Stimulated activated CD4-positive, alpha-beta T cell treated with anti-CD3 and anti-CD28 coated beads, Interleukin-1b, Interleukin-23, amount 100 ng/mL, for 24 hours (primary cell): ENCODE data around the gene CCNI2.
A peak's percentile ranks its signal among the peaks of the same experiment; 100 is the strongest.

Source experiments
- DNase-seq, 4 experiments: peaks; one replicate each; pipeline ENCODE4 v3.0.0-alpha.2; 2020; ENCODE audit warnings: low read depth in 4 of 4, low spot score in 1 of 4

Gene CCNI2

GRCh38 chr5:132749506-132749905 is 2.3 kb downstream of the CCNI2 start:
- DNase-seq: no peak

DNA sequence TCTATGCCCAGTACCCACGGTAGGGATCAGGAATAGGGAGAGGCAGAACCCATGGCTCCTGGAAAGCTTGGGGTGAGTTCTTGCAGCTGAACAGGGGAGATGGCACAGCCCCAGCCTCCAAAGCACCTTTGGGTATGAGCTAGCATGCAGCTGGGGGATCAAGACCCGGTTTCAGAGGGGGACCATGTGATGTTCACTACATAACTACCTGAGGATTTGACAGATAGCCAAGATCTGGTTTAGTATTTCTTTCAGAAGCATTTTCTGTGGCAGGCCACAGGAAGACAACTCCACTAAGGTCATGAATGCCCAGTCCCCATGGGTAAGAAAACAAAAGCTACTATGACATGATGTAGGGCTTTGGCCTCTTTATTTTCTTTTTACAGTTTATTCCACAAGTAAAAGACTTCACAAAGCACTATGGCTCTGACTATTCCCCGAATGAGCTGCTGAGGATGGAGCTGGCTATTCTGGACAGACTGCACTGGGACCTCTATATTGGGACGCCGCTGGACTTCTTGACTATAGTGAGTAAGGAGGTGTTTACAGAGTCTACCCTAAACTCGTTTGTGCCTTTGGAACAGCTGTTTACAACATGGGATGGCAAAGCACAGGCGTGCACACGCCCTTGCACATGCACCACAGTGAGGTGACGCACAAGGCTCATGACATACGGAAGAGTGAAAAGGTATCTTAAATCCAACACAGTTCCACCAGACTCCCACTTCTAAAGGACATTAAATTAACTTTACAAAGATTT is 3.4 kb downstream of the CCNI2 start:
- no peak for DNase-seq

- peak in 1 of 4 experiments; percentile 37 for DNase-seq
These were observed 4.2 kb downstream of the CCNI2 start for GRCh38 chr5:132751444-132751843.

- no peak for DNase-seq
These were observed 4.8 kb downstream of the CCNI2 start for GRCh38 chr5:132751971-132752580.

- no peak for DNase-seq
These were observed 5.4 kb downstream of the CCNI2 start for GRCh38 chr5:132752581-132753125.

DNA sequence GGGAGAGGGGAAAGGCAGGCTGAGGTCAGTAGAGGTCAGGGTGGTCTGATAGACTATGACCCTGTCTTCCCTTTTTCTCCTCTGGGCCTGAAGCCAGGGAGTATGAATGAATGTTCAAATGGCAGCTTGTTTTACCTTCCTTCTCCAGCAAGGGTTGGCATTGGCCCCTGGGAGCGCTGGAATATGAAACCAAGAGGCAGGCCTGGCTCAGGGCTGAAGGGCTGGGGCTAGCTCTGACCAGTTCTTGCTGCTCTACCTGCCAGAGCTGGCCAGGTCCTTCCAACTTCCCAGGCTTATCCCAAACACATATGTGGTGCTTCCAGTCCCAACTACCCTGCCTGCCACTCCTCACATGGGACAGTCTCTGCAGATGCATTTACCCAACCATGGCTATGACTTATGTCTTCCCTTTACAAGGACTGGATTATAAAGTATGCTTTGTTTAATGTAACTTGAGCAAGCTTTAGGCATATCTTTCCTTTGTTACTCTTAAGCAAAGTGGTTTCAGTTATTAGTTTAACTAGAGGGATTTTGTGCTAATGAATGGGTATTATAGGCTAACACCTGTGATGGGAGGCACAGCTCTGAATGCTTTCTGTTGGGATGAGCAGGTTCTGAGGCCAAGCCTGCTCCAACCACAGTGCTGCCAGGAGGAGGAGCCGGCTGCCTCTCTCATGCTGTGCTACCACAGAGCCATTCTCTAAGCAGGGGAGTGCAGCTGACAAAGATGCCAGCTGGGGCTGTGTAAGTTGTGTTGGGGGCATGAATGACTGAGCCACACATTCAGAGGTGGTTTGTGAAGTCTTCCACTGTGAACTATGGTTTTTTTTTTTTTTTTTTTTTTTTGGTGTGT is 6.1 kb downstream of the CCNI2 start:
- DNase-seq: no peak

DNA sequence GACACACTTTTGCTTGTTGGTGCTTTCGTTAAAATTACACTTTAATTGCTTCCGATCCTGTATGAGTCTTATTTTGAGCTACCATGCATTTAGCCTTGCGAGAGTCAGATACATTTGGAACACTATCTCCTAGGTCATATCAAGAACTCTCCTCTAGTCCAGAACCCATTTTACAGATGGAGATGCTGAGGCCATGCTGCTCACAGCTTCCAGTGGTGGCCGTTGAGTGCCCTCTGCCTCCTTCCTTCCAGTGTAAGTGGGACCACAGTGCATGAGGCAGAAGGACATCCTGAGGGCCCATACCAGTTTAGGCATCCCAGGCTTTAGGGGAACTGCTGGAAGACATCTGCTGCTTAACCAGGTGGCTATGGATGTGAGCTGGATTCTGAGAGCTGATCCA is 6.9 kb downstream of the CCNI2 start:
- no peak for DNase-seq

DNA sequence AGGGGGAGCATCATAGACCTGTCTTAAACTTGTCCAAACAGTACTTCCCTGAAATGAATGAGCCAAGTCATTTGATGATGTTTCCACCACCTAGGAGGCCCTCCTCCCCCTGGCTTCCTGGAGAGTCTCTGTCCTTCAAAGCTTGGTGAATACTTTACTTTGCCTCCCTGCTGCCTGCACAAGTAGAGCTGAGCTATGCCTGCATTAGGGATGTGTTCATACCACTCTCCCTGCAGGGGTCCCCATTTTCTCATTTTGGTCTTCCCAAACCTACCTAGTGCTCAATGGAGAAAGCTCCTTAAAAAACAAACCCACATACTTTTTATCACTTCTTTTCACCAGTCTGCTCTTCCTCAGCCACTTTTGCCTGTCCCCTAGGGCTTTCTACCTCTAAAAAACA is 7.7 kb downstream of the CCNI2 start:
- DNase-seq: no peak

GRCh38 chr5:132756542-132756941 is 9.3 kb downstream of the CCNI2 start:
- DNase-seq: no peak

DNA sequence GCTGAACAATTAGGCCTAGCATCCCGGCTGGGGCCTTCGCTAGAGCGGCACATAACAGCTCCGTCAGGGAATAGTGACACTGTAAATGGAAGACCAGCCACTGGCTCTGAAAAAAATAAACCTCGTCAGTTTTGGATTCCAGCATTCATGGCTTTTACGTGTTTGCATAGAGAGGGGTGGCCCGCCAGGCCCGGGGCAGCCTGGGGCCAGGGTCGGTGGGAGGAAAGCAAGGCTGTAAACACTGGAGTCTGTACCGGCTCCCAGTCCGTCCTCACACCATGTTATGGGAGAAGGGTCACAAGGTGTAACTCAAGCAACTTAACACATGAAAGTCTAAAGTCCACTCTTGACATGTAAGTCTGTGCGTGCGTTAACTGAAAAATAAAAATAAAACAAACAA is 11.2 kb downstream of the CCNI2 start:
- DNase-seq: no peak

DNA sequence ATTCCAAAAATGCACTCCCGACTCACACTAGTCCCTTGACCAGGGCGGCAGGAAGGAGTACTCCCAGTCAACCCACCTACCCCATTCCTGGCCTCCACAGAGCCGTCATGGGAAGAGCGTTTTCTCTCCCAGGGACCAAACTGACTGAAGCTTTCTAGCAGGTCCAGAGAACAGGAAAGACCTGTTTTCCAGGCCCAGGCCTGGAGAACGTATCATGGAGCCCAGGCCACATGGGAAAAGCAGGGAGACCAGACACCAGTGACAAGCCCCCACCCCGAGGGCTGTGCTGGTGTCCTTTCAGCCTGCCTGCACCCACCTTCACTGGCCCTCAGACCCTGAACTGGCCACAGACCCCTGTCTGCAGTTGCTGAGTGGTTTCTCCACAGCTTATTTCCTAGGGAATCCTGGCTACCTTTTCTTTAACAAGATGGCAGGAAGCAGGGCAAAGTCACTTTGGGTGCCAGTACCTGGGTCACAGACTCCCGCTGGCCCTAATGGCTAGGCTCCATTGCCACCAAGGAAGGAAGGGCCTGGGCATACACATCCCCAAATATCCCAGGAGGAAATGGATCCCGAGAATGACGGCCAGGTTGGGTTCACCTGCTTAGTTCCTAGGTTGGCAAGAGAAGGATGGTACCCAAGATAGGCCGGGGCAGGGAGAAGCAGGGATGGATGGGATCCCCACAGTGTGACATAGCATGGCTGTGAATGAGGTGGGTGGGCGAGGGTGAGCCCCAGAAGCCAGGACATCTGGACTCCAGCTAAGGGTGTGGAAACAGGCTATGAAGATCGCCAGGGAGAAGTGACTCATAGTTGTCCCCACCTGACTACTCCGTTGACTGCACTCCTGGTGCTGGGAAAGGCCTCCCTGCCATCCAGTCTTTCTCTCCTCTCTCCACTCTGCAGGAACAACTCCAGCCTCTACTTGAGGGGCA is 12.2 kb downstream of the CCNI2 start:
- DNase-seq: no peak

DNA sequence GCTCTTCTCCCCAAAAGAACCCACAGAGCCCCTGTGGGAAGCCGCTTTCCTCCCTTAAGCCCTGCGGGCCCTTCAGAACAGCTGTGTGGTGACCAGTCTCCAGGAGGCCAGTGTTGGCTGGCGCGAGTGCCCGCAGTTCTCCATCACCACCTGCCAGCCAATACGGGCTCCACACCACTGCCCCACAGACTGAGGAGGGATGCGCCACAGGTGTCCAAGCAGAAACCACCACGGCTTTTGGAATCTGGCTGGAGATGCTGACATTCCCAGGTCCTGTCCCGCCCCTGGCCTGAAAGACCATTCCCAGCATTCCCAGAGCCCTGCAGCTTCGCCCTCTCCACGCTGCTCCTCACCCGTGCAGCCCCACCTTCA is 12.8 kb downstream of the CCNI2 start:
- no peak for DNase-seq

GRCh38 chr5:132760601-132761317 is 13.5 kb downstream of the CCNI2 start:
- DNase-seq: no peak

DNA sequence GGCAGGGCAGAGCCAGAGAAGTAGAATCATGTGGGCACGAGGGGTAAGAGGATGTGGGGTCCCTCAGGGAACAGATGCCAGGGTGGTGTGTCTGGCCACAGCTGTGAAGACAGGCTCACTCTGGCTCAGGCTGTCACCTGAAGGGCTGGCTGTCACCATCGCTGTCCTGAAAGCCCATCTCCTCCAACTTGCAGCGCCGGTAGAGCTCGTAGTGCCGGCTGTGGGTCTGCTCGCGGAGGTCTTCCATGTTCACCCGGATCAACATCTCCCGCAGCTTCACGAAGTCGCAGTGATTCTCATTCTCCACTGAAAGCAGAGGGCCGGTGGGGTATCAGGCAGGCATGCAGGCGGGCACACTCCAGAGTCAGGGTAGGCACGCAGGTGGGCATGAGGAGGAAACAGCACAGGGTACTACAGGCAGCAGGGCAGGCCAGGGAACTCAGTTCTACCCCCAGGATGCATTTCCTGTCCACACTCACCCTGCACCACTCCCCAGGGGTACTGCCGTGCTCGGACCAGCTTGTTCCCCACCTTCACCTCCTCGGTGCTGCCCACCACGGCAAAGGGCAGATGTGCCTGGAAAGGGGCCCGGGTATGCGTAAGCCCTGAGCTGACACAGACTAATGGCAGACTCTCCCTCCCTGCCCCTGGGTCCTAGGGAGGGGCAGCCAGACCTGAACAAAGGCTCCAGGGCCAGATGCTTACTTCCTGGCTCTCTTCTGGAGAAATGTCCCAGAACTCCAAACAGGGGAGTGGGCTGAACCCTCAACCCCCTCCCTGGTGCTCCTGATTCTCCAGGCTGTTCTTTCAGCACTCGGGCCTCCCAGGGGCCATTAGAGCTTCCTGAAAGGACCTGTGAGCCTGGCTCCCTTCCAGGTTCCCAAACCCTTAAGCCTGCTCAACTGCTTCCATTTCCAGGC is 14.4 kb downstream of the CCNI2 start:
- DNase-seq: no peak

- no peak for DNase-seq
These were observed 15.2 kb downstream of the CCNI2 start for GRCh38 chr5:132762246-132763000.

GRCh38 chr5:132763181-132764036 is 16.2 kb downstream of the CCNI2 start:
- no peak for DNase-seq

GRCh38 chr5:132764051-132764450 is 16.8 kb downstream of the CCNI2 start:
- DNase-seq: no peak
